ENCODE measurements around the gene DZIP3.

Gene DZIP3

GRCh38 chr3:108698461-108698860 lies 108.9 kb downstream of the DZIP3 start:
- DNase-seq (ENCODE audit: extremely low read depth, low read depth): no peak

GRCh38 chr3:108705045-108705444 lies 115.5 kb downstream of the DZIP3 start:
- TF ChIP-seq CTCF (IDR thresholded peaks at IDR 0.05; ENCODE audit: low read depth, low read length): no peak
- no peak for DNase-seq (ENCODE audit: extremely low read depth, low read depth)

More at GRCh38 chr3:108698461-108698860, 108.9 kb downstream of the DZIP3 start:
- TF ChIP-seq CTCF (IDR thresholded peaks at IDR 0.05; ENCODE audit: low read depth, low read length): no peak

GRCh38 chr3:108713009-108713516 lies 123.5 kb downstream of the DZIP3 start:
- no peak for TF ChIP-seq CTCF (IDR thresholded peaks at IDR 0.05; ENCODE audit: low read depth, low read length)

GRCh38 chr3:108713816-108714215 lies 124.3 kb downstream of the DZIP3 start:
- DNase-seq (ENCODE audit: extremely low read depth, low read depth): no peak
- no peak for TF ChIP-seq CTCF (IDR thresholded peaks at IDR 0.05; ENCODE audit: low read depth, low read length)

More at GRCh38 chr3:108713009-108713516, 123.5 kb downstream of the DZIP3 start:
- DNase-seq (ENCODE audit: extremely low read depth, low read depth): no peak

GRCh38 chr3:108718454-108718853 lies 128.9 kb downstream of the DZIP3 start:
- no peak for DNase-seq (ENCODE audit: extremely low read depth, low read depth)
- TF ChIP-seq CTCF (IDR thresholded peaks at IDR 0.05; ENCODE audit: low read depth, low read length): no peak

- no peak for TF ChIP-seq CTCF (IDR thresholded peaks at IDR 0.05; ENCODE audit: low read depth, low read length)
- no peak for DNase-seq (ENCODE audit: extremely low read depth, low read depth)
Observed at GRCh38 chr3:108719178-108719806, 129.8 kb downstream of the DZIP3 start.

- no peak for DNase-seq (ENCODE audit: extremely low read depth, low read depth)
- TF ChIP-seq CTCF (IDR thresholded peaks at IDR 0.05; ENCODE audit: low read depth, low read length): no peak
Observed at GRCh38 chr3:108722724-108723123, 133.2 kb downstream of the DZIP3 start.

Data from AG09319 (cell line).